ENCODE data around the gene PTPRU.

PTPRU gene

GRCh38 chr1:29335573-29335972, 99.3 kb downstream of the PTPRU start:
- no peaks in the 10 kb centered on the region for H3K4me1 ChIP-seq (ENCODE audit: low read length)
- no peak for DNase-seq
- no peak overlapping the region for H3K9ac ChIP-seq (ENCODE audit: low read length)
- no peak overlapping the region for H2AFZ ChIP-seq (ENCODE audit: low read length)
- H3K9me3 ChIP-seq (replicated peaks; ENCODE audit: insufficient read depth, low read length): no peaks in the 10 kb centered on the region
- H3K27me3 ChIP-seq (replicated peaks; ENCODE audit: insufficient read depth, low read length): peaks cover 90% of the 10 kb centered on the region
- H3K4me3 ChIP-seq (ENCODE audit: low read length): no peak overlapping the region
- H3K9me2 ChIP-seq (replicated peaks; ENCODE audit: insufficient read depth, low read length): no peaks in the 10 kb centered on the region
- no peaks in the 10 kb centered on the region for H3K36me3 ChIP-seq (replicated peaks; ENCODE audit: insufficient read depth, low read length)
- no peaks in the 10 kb centered on the region for H3F3A ChIP-seq (ENCODE audit: insufficient read depth, low read length)
- H3K27ac ChIP-seq (ENCODE audit: low read length): no peak overlapping the region
- no peaks in the 10 kb centered on the region; the same call in 1 of the 2 replicates for H4K20me1 ChIP-seq (ENCODE audit: insufficient read depth, low read length)
- no peak overlapping the region for H3K4me2 ChIP-seq (ENCODE audit: low read depth, low read length)
- H3K79me2 ChIP-seq (ENCODE audit: low read length): no peaks in the 10 kb centered on the region
- TF ChIP-seq CTCF (IDR thresholded peaks at IDR 0.05; ENCODE audit: low read length): no peak
- TF ChIP-seq EZH2 (optimal IDR thresholded peaks at IDR 0.05; ENCODE audit: low read depth, low read length): no peak
- no peak for TF ChIP-seq EZH2phosphoT487 (IDR thresholded peaks at IDR 0.05; ENCODE audit: low read length)

- H2AFZ ChIP-seq (ENCODE audit: low read length): no peak overlapping the region
- no peaks in the 10 kb centered on the region; the same call in 1 of the 2 replicates for H4K20me1 ChIP-seq (ENCODE audit: insufficient read depth, low read length)
- H3F3A ChIP-seq (ENCODE audit: insufficient read depth, low read length): no peaks in the 10 kb centered on the region
- H3K27ac ChIP-seq (ENCODE audit: low read length): no peak overlapping the region
- no peak overlapping the region for H3K4me3 ChIP-seq (ENCODE audit: low read length)
- peaks cover 86% of the 10 kb centered on the region for H3K27me3 ChIP-seq (replicated peaks; ENCODE audit: insufficient read depth, low read length)
- no peaks in the 10 kb centered on the region for H3K9me2 ChIP-seq (replicated peaks; ENCODE audit: insufficient read depth, low read length)
- no peaks in the 10 kb centered on the region for H3K9me3 ChIP-seq (replicated peaks; ENCODE audit: insufficient read depth, low read length)
- H3K79me2 ChIP-seq (ENCODE audit: low read length): no peaks in the 10 kb centered on the region
- no peak overlapping the region for H3K9ac ChIP-seq (ENCODE audit: low read length)
- no peak overlapping the region for H3K4me2 ChIP-seq (ENCODE audit: low read depth, low read length)
- H3K36me3 ChIP-seq (replicated peaks; ENCODE audit: insufficient read depth, low read length): no peaks in the 10 kb centered on the region
- no peaks in the 10 kb centered on the region for H3K4me1 ChIP-seq (ENCODE audit: low read length)
- no peak for TF ChIP-seq CTCF (IDR thresholded peaks at IDR 0.05; ENCODE audit: low read length)
- no peak for TF ChIP-seq EZH2 (optimal IDR thresholded peaks at IDR 0.05; ENCODE audit: low read depth, low read length)
- no peak for TF ChIP-seq EZH2phosphoT487 (IDR thresholded peaks at IDR 0.05; ENCODE audit: low read length)
- DNase-seq: no peak
Observed at GRCh38 chr1:29338908-29339575, 102.7 kb downstream of the PTPRU start.

- Histone ChIP-seq H3K4me2 (ENCODE audit: low read depth, low read length) (no peak overlapping the region), H3F3A (ENCODE audit: insufficient read depth, low read length) (no peaks in the 10 kb centered on the region), H3K79me2 (ENCODE audit: low read length) (no peaks in the 10 kb centered on the region), H3K9me2 (replicated peaks; ENCODE audit: insufficient read depth, low read length) (no peaks in the 10 kb centered on the region), H3K27me3 (replicated peaks; ENCODE audit: insufficient read depth, low read length) (peaks cover 82% of the 10 kb centered on the region), H3K9ac (ENCODE audit: low read length) (no peak overlapping the region), H3K4me3 (ENCODE audit: low read length) (no peak overlapping the region), H2AFZ (ENCODE audit: low read length) (no peak overlapping the region), H4K20me1 (ENCODE audit: insufficient read depth, low read length) (no peaks in the 10 kb centered on the region; the same call in 1 of the 2 replicates), H3K36me3 (replicated peaks; ENCODE audit: insufficient read depth, low read length) (no peaks in the 10 kb centered on the region), H3K27ac (ENCODE audit: low read length) (no peak overlapping the region), H3K4me1 (ENCODE audit: low read length) (no peaks in the 10 kb centered on the region), H3K9me3 (replicated peaks; ENCODE audit: insufficient read depth, low read length) (no peaks in the 10 kb centered on the region)
- no peak for DNase-seq
- TF ChIP-seq CTCF (IDR thresholded peaks at IDR 0.05; ENCODE audit: low read length) (no peak), EZH2 (optimal IDR thresholded peaks at IDR 0.05; ENCODE audit: low read depth, low read length) (no peak), EZH2phosphoT487 (IDR thresholded peaks at IDR 0.05; ENCODE audit: low read length) (no peak)
Observed at GRCh38 chr1:29341936-29342335, 105.6 kb downstream of the PTPRU start.
